OCI-LY3 (cell line): Measurements from ENCODE around the gene RNASE13.

Experiments used
- CTCF ChIP-seq: fragments of 200-600, 300-600 bp; sonication (generic); IDR thresholded peaks from 2 replicates; pipeline ENCODE4 v1.5.1; 2014; ENCODE audit warnings: antibody characterized with exemption, low read length, low read depth
- EZH2phosphoT487 ChIP-seq: fragments of 200-600 bp; shearing (Covaris generic); IDR thresholded peaks from 2 replicates; pipeline ENCODE4 v1.6.1; 2018; ENCODE audit warnings: antibody characterized with exemption, mixed run types, low read depth

DNA sequence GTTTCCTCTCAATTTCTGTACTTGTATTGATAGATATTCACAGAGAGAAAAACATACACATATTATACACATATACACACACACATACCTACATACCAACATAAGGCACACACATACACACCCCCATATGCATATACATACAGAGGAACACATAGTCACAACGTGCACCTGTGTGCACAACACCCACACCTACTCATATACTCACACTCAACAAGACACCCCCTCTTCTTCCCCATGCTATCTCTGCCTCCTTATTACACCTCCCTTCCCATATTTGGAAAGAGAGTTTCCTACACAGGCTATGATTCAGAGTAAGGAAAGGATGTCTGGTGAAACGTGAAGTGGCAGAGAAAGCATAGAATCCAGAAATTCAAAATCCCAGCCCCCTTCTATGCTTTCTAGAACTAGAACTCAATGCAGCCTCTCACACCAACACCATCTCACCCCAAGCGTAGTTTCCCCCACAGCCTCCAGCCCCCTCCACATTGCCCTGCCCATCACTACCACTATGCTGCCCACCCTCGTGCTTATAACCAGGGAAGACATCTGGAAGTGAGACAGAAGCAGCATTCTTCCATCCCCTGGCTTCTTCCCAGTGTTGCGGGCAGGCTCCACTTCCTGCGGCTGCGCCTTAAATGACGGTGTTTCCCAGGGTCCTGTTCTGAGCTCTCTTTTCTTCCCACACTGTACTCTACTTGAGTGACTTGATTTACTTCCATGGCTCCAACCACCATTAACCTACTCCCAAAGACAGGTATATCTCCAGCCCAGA lies 25.4 kb upstream of the RNASE13 start:
- TF ChIP-seq EZH2phosphoT487 (no peak), CTCF (no peak)
